Lower leg skin (tissue), 3 donors: Measurements from ENCODE around the gene HEMK1.

Experiments
- POLR2A ChIP-seq, 2 donors: fragments of 450-650 bp; IDR thresholded peaks; one replicate each; pipeline ENCODE4 v1.6.1; 2016 to 2017; ENCODE audit warnings: antibody characterized with exemption in 2 of 2, mild to moderate bottlenecking in 1 of 2, moderate library complexity in 1 of 2
- TF ChIP-seq, protein P1 (sequence below), 3 donors: fragments of 450-650 bp; IDR thresholded peaks; one replicate each; pipeline ENCODE4 v1.5.1; 2016; ENCODE audit warnings: antibody characterized with exemption in 3 of 3, mild to moderate bottlenecking in 3 of 3, moderate library complexity in 2 of 3

DNA sequence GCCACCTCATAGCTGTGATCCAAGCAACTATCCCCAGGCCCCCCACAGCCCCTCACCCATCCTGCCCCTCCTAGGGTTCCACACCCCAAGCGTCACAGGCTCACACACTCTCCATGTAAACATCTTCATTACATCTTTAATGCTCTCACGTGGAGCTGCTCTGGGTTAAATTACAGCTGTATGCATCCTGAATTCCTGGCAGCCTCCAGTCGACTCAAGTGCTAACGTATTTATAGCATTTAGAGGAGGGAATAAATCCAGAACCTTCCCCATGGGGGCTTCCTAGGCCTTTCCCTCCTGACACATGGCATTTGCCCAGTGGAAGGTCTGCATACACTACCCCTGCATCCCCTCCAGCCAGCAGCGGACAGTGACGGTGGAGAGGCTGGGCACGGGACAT is 11.4 kb upstream of the HEMK1 start:
- TF ChIP-seq POLR2A (IDR thresholded peaks at IDR 0.05), result no peak
- TF ChIP-seq, protein P1, sequence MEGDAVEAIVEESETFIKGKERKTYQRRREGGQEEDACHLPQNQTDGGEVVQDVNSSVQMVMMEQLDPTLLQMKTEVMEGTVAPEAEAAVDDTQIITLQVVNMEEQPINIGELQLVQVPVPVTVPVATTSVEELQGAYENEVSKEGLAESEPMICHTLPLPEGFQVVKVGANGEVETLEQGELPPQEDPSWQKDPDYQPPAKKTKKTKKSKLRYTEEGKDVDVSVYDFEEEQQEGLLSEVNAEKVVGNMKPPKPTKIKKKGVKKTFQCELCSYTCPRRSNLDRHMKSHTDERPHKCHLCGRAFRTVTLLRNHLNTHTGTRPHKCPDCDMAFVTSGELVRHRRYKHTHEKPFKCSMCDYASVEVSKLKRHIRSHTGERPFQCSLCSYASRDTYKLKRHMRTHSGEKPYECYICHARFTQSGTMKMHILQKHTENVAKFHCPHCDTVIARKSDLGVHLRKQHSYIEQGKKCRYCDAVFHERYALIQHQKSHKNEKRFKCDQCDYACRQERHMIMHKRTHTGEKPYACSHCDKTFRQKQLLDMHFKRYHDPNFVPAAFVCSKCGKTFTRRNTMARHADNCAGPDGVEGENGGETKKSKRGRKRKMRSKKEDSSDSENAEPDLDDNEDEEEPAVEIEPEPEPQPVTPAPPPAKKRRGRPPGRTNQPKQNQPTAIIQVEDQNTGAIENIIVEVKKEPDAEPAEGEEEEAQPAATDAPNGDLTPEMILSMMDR (IDR thresholded peaks at IDR 0.05), result no peak
